Activated naive CD8-positive, alpha-beta T cell (primary cell): ENCODE results near the gene PAIP2B.
"Not testable (repeated sequence)": the region's sequence is repeated elsewhere in the genome, so short reads cannot be mapped to it uniquely, and the experiment has no call there.

ENCODE experiments used
- H3K27ac Mint-ChIP-seq: one replicate; pipeline ENCODE4 v1.8.0; 2021; ENCODE audit warnings: mixed read lengths
- H3K27me3 Mint-ChIP-seq: one replicate; pipeline ENCODE4 v1.8.0; 2021; ENCODE audit warnings: mixed read lengths
- H3K36me3 Mint-ChIP-seq: one replicate; pipeline ENCODE4 v1.8.0; 2021; ENCODE audit warnings: mixed read lengths
- H3K4me1 Mint-ChIP-seq: one replicate; pipeline ENCODE4 v1.8.0; 2021; ENCODE audit warnings: low read depth, mixed read lengths
- H3K4me3 Mint-ChIP-seq: one replicate; pipeline ENCODE4 v1.8.0; 2021; ENCODE audit warnings: mild to moderate bottlenecking, mixed read lengths
- H3K9me3 Mint-ChIP-seq: one replicate; pipeline ENCODE4 v1.8.0; 2021; ENCODE audit warnings: low read depth, mixed read lengths

The PAIP2B gene

DNA sequence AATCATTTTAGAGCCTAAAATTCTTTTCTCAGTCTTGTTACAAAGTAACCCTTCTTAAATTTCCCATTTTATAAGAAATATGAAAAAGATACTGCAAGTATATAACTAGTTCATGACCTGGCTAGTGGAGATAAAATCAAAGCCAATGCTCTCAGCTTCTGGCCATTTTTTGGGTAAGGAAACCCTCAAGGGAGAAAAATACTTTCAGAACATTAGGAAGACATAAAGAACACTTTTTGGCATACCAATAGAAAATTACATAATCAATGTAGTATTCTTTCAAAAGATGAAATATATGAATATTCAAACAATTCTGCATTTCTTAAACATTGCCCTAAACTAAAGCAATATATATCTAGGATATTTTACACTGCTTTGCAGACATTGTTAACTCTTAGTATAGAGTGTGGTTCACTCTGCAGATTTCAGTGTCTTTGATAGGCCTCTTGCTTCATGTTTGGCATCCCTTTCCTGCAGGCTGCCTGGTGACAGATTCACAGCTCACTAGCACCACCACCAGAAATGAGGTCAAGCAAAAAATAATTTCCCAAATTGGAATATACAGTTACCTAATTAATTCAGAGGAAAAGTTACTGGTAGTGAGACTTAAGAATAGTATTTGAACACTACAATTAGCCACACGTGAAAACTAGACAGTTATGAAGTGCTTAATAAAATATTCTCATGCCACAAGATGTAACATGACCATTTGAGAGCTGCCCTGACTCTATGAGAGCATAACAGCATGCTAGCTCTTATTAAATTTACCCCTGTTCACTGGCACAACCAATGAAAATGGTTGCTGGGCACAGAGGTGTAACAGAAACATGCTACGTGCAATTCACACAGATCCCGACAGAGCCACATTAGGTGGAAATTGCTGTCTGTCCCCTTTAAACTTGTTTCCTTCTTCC, 36.0 kb downstream of the PAIP2B start:
- Mint-ChIP-seq H3K27me3 (no peaks in the 10 kb centered on the region), H3K4me3 (no peak overlapping the region), H3K4me1 (no peaks in the 10 kb centered on the region), H3K27ac (no peak overlapping the region), H3K36me3 (peaks cover 11% of the 10 kb centered on the region), H3K9me3 (peaks cover under 1% of the 10 kb centered on the region)

DNA sequence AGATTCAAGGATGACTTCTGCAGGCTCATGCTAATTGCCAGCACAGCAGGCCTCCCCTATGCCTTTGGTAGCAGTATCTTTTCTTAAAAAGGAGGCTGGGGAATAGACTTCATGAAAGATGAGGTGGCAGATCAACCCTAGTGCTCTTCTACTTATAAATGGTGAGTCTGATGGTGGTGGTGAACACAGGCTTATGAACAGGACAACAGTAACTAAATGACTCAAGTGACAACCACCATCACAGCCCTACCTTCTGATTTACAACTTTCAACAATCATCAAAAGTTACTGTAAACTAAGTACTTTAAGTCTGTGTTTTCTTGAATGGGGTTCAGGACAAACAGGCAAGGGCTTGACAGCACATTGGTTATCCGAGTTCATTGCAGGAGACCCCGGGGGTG, 39.3 kb downstream of the PAIP2B start:
- no peaks in the 10 kb centered on the region for H3K9me3 Mint-ChIP-seq
- no peak overlapping the region for H3K4me3 Mint-ChIP-seq
- H3K4me1 Mint-ChIP-seq: peaks cover 6% of the 10 kb centered on the region

DNA sequence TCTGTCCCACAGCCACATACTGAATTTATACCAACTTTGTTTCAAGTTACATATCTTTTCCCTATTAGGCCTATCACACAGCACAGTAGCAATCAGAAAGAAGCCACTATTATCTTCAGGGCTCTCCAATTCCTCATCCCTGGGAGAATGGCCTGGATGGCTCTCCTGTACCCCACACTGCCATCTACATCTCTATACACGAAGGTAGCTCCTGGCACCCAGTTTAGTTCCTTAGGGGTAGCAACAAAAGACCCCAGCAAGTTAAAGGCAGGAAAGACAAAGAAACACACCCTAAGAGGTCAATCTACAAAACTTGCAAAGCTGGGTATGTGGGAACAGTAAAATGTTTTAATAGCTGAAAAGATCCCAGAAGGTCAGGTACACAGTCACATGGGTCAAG, 39.9 kb downstream of the PAIP2B start:
- Mint-ChIP-seq H3K9me3 (no peaks in the 10 kb centered on the region), H3K27ac (no peak overlapping the region), H3K4me1 (peaks cover 6% of the 10 kb centered on the region), H3K36me3 (peaks cover 7% of the 10 kb centered on the region), H3K4me3 (no peak overlapping the region), H3K27me3 (no peaks in the 10 kb centered on the region)

More for the DNA sequence above, 39.3 kb downstream of the PAIP2B start:
- no peak overlapping the region for H3K27ac Mint-ChIP-seq
- no peaks in the 10 kb centered on the region for H3K27me3 Mint-ChIP-seq
- peaks cover 7% of the 10 kb centered on the region for H3K36me3 Mint-ChIP-seq

DNA sequence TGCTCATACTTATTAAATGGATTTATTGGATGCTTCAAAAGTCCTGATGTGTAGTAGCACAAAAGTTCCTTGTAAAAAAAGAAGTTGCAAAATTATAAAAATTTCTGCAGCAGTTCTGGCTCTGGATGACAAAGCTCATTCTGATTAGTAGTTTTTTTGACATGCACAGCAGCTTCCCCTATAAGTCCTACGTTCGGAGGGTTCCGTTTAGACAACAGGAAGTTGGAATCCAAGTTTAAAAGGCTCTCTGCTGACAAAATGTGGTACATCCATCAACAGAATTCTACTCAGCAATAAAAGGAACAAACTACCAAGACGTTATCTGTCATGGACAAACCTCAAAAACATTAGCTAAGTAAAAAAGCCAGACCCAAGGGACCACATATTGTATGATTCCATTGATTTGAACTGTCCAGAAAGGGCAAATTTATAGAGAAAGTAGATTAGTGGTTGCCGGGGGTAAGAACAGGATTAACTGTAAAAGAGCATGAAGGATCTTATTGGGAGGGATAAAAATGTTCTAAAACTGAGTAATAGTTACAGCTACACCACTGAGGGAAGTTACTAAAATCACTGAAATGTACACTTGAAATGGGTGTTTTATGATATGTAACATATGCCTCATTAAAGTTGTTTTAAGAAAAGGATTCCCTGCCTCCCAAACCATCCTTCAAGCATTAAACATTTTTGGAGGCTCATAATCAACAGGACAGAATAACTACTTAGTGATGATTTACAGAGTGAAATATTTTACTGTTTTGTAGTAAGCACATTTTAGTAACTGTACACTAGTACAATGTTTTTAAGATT, 43.4 kb downstream of the PAIP2B start:
- H3K4me3 Mint-ChIP-seq, H3K27ac Mint-ChIP-seq, H3K36me3 Mint-ChIP-seq, H3K9me3 Mint-ChIP-seq, H3K4me1 Mint-ChIP-seq, H3K27me3 Mint-ChIP-seq: not testable (repeated sequence)

DNA sequence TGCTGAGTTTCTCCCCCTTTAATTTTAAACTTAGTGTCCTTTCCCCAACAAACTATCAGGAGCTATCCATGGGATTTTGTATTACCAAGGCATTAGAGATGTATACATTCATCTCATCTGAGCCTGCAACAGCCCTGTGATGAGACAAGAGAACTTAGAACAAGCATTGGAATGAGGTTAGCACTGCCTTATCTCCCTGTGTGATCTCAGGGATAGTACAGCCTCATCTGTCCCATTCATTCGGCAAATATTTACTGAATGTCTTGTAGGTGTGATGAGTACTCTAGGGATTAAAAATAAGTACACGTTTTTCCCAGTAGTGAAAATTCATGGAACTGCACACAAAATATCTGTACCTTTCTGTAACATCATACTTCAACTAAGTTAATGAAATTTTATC, 45.6 kb downstream of the PAIP2B start:
- no peaks in the 10 kb centered on the region for H3K9me3 Mint-ChIP-seq
- H3K36me3 Mint-ChIP-seq: no peaks in the 10 kb centered on the region
- H3K27ac Mint-ChIP-seq: no peak overlapping the region
- H3K4me3 Mint-ChIP-seq: no peak overlapping the region
- H3K27me3 Mint-ChIP-seq: no peaks in the 10 kb centered on the region
- peaks cover 6% of the 10 kb centered on the region for H3K4me1 Mint-ChIP-seq

DNA sequence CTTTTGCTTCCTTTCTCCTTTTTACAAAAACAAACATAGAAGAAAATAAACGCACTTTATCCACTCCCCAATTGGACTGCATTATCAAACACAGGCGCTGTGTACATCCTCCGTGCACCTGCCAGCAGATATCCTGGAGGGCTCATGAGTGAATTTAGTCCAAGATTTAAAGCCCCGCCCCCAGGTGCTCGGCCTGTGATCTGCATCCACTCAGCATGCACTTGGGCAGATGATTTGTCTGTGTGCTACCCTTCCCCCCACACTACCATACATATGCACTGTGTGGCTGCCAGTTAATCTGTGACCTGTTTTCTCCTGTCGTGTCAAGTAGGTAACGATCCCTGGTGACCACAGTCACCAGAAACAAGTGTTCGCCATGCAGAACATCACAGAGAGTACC, 48.1 kb downstream of the PAIP2B start:
- H3K4me3 Mint-ChIP-seq, H3K9me3 Mint-ChIP-seq, H3K27ac Mint-ChIP-seq, H3K36me3 Mint-ChIP-seq, H3K27me3 Mint-ChIP-seq: not testable (repeated sequence)
- peaks cover 10% of the 10 kb centered on the region for H3K4me1 Mint-ChIP-seq

DNA sequence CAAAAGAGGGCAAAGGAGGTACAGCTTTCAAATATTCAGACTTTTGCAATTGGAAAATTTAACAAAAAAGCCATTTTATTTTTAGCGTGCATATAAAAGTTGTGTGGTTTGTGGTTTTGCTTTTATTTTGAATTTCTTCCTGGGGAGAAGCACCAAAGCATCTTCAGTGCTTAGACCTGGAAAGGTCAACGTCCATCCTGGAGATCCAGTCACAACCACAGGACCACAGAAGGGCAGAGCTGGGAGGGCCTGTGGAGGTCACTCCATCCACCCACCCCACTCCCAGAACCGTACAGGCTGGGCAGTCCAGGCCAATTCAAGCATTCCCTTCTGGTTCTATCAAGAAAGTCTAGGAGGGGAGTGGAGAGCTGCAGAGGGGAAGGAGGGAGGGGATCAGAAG, 52.7 kb downstream of the PAIP2B start:
- peaks cover 5% of the 10 kb centered on the region for H3K4me1 Mint-ChIP-seq
- H3K4me3 Mint-ChIP-seq: no peak overlapping the region
- no peak overlapping the region for H3K27ac Mint-ChIP-seq
- no peaks in the 10 kb centered on the region for H3K9me3 Mint-ChIP-seq
- H3K36me3 Mint-ChIP-seq: no peaks in the 10 kb centered on the region
- H3K27me3 Mint-ChIP-seq: peaks cover 2% of the 10 kb centered on the region

DNA sequence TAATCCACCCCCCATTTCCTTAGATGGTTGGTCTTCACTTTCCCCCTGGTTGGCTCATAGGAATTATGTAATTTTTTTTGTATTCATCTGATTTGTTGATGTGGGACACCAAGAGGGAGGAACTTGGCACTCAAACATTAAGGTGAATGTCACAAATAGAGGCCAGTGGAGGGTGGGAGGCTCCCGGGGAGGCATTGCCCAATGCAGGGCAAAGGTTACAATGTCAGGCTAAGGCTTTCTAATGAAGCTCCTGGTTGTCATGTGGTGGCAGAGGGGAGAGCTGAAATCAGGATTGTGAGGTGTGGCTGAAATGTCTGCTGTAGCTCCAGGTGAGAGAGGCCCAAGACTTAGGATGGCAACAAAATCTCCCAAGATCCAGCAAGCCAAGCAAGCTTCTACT, 53.8 kb downstream of the PAIP2B start:
- Mint-ChIP-seq H3K9me3 (no peaks in the 10 kb centered on the region), H3K36me3 (no peaks in the 10 kb centered on the region), H3K27me3 (peaks cover 2% of the 10 kb centered on the region), H3K4me1 (peaks cover 5% of the 10 kb centered on the region), H3K27ac (no peak overlapping the region), H3K4me3 (no peak overlapping the region)

DNA sequence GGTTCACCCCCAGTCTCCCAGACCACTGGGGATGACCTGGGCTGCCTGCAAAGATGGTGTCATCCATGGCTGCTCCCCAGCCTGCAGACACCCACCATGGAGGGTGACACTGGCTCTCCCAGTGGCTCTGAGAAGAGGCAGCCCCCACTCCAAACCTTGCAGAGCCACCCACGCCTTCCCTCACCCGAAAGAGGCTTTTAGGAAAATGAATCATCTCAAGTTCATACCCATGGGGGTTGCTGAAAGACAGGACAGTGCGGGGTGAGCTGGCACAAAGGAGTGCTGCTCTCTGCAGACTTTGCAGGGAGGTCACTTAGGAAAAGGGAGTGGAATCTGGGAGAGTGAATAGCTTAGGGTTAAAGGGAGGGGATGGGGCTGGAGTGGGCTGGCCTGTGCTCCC, 60.1 kb downstream of the PAIP2B start:
- no peak overlapping the region for H3K27ac Mint-ChIP-seq
- H3K9me3 Mint-ChIP-seq: no peaks in the 10 kb centered on the region
- no peaks in the 10 kb centered on the region for H3K4me1 Mint-ChIP-seq
- H3K36me3 Mint-ChIP-seq: no peaks in the 10 kb centered on the region
- no peak overlapping the region for H3K4me3 Mint-ChIP-seq
- H3K27me3 Mint-ChIP-seq: peaks cover 2% of the 10 kb centered on the region

DNA sequence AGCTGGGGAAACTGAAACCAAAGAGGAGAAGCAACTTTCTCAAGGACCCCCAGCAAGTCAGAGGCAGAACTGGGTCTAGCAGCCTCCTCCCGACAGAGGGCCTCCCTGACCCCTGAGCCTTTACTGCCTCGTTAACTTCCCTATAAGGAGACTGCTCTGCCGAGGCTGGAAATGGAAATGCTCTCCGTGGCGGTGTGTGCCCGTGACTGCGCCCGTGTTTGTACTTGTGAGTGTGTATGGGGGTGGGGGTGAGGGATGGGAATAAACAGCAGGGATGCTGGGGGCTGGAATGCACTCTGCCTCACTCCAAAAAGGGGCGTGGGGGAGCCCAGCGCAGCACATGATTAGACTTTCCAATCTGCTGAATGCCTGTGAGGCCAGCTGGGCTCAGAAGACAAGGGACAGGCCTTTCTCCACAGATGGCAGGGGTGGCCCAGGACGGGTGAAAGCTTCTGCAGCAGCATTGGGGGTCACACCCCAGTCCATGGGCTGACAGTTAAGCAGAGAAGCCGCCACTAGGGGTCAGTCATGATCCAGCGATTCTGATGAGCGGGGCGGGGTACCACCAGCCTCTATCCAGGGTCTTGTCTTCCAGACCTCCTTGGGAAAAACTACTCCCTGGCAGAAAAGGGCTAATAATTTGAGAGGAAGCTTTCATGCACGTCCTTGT, 69.6 kb downstream of the PAIP2B start:
- Mint-ChIP-seq H3K4me3 (no peak overlapping the region), H3K4me1 (peaks cover 5% of the 10 kb centered on the region), H3K27me3 (peaks cover 2% of the 10 kb centered on the region), H3K27ac (no peak overlapping the region), H3K9me3 (no peaks in the 10 kb centered on the region), H3K36me3 (no peaks in the 10 kb centered on the region)

DNA sequence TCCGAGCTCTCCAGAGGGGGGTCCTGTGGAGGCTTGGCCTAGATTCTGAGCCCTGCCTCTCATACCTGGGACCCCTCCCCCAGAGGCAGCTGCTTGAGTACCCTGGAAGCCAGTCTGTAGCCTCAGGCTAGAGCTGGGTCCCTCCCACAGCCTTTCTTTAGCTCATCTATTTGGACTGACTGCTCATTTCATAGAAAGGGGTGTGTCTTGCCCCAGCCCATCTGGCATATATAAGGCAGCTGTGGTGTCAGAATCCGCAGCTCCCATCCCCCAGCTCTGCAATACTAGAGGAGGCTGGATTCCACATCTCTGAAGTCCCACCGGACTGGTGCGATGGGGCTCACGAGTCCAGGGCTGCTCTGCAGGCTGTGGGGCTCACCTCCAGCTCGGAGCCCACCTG, 70.3 kb downstream of the PAIP2B start:
- H3K9me3 Mint-ChIP-seq: no peaks in the 10 kb centered on the region
- peaks cover 2% of the 10 kb centered on the region for H3K27me3 Mint-ChIP-seq
- peaks cover 5% of the 10 kb centered on the region for H3K4me1 Mint-ChIP-seq
- no peak overlapping the region for H3K27ac Mint-ChIP-seq
- H3K4me3 Mint-ChIP-seq: no peak overlapping the region
- no peaks in the 10 kb centered on the region for H3K36me3 Mint-ChIP-seq

DNA sequence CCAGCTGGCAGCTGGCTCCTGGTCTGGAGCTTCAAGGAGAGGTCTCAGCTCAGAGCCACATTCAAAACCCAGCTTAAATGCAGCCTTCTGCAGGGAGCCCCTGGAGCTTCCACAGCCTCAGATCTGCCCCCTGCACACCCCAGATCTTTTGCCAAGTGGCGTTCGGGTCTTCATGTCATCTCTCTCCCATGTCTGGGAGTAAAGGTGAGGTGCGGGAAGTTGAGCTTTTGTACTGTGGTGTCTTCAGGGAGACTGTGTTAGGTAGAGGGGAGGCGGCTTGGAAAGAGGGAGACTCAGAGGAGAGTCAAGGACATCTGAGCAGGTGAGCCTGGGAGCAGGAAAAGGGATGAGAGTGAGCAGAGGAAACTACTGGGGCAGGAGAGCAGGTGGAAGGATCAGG, 71.1 kb downstream of the PAIP2B start:
- no peaks in the 10 kb centered on the region for H3K36me3 Mint-ChIP-seq
- H3K4me3 Mint-ChIP-seq: no peak overlapping the region
- no peaks in the 10 kb centered on the region for H3K9me3 Mint-ChIP-seq
- H3K27ac Mint-ChIP-seq: no peak overlapping the region
- H3K27me3 Mint-ChIP-seq: peaks cover 2% of the 10 kb centered on the region
- peaks cover 5% of the 10 kb centered on the region for H3K4me1 Mint-ChIP-seq

DNA sequence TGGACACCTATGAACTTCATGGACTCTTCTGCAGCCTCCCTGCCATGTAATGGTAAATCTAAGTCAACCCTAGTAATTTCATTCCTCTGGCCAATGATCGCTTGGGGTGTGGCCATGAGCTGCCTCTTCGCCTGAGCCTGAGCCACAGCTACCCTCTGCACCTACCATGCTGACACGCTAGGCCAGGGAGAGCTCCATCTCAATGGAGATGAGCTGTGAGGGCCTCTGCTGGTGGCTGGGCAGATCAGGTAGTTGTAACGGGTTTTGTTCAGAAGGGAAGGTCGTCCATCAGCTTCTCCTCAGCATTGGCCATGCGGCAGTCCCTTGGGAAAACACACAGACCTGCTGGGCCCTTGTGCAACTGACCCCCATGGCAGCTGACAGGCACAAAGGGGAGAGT, 72.1 kb downstream of the PAIP2B start:
- Mint-ChIP-seq H3K4me1 (peaks cover 5% of the 10 kb centered on the region), H3K36me3 (peaks cover 4% of the 10 kb centered on the region), H3K27ac (no peak overlapping the region), H3K27me3 (peaks cover 2% of the 10 kb centered on the region), H3K9me3 (no peaks in the 10 kb centered on the region), H3K4me3 (no peak overlapping the region)

DNA sequence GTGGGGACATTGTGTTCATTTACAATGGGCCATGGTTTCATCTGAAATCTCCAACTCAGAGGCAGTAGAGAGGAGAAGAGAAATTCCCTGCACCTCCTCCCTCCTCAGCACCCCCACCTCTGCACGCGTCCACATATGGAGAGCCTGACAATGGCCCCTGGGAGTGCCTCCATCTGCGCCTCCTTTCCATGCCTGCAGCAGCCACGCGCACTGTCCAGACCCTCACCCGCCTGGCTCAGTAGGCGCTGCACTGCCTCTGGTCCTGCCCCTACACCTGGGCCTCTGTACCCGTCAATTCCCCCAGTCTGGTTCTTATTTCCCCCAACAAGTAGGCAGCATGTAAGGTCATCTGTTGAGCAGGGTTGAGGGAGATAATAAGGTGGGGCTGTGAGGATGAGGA, 72.6 kb downstream of the PAIP2B start:
- H3K27ac Mint-ChIP-seq: no peak overlapping the region
- no peak overlapping the region for H3K4me3 Mint-ChIP-seq
- no peaks in the 10 kb centered on the region for H3K9me3 Mint-ChIP-seq
- H3K36me3 Mint-ChIP-seq: peaks cover 4% of the 10 kb centered on the region
- H3K4me1 Mint-ChIP-seq: peaks cover 5% of the 10 kb centered on the region
- peaks cover 2% of the 10 kb centered on the region for H3K27me3 Mint-ChIP-seq

DNA sequence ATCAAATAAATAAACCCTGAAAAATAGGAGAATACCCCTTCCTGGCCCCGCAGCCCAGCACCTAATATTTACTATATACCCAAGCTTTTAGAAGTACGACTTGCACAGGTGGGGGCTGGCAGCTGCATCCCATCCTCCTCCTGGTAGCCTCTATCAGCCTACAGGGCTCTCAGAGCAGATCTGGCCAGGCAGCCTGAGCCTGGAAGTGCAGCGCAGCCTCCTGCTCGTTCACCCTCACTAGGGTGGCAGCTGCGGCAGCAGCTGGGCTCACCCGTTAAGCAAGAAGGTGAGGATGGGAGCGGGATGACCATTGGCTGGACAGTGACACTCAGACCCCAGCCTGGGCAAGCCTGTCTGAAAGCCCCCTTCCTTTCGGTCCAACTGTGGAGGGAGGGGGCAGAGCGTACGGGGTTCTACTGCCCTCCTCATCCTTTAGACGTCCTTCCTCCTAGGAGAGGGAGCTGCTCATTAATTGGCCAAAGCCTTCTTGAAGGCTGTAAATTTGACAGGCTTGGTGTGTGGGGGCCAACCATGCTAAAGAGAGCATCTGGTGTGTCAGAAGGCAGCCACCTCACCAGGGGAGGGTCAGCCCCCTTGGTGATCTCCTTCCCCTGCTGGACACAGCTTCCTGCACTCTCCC, 73.2 kb downstream of the PAIP2B start:
- H3K36me3 Mint-ChIP-seq: peaks cover 6% of the 10 kb centered on the region
- peaks cover 2% of the 10 kb centered on the region for H3K27me3 Mint-ChIP-seq
- no peak overlapping the region for H3K27ac Mint-ChIP-seq
- no peaks in the 10 kb centered on the region for H3K9me3 Mint-ChIP-seq
- peaks cover 5% of the 10 kb centered on the region for H3K4me1 Mint-ChIP-seq
- no peak overlapping the region for H3K4me3 Mint-ChIP-seq
